GM23248 (cell line): Measurements from ENCODE around the gene NCKIPSD. TPM values are rescaled to one million over a fixed set of nuclear protein-coding genes. Genes with fewer than 3 reads are reported as not detected.
A peak's percentile ranks its signal among the peaks of the same experiment; 100 is the strongest.

ENCODE experiments used
- DNase-seq: peaks from one replicate; pipeline ENCODE4 v3.0.0-alpha.2; 2015
- H2AFZ ChIP-seq: fragments of 200-600 bp; sonication (generic); 2 replicates; pipeline ENCODE4 v1.6.1; 2016; ENCODE audit warnings: antibody characterized with exemption
- H3F3A ChIP-seq: fragments of 200-600 bp; sonication (generic); 2 replicates; pipeline ENCODE4 v1.6.1; 2016; ENCODE audit warnings: mild to moderate bottlenecking, antibody characterized with exemption, mixed run types; ENCODE audit not compliant: insufficient read depth
- H3K27ac ChIP-seq: fragments of 200-600 bp; sonication (generic); 2 replicates; pipeline ENCODE4 v1.5.1; 2016; ENCODE audit warnings: mild to moderate bottlenecking
- H3K27me3 ChIP-seq: fragments of 200-600 bp; sonication (generic); replicated peaks from 2 replicates; pipeline ENCODE4 v1.6.1; 2016; ENCODE audit warnings: mild to moderate bottlenecking; ENCODE audit not compliant: insufficient read depth
- H3K36me3 ChIP-seq: fragments of 200-600 bp; sonication (generic); 2 replicates; pipeline ENCODE4 v1.6.1; 2016; ENCODE audit warnings: low read depth, mild to moderate bottlenecking
- H3K4me1 ChIP-seq: fragments of 200-600 bp; sonication (generic); 2 replicates; pipeline ENCODE4 v1.6.1; 2016; ENCODE audit warnings: mild to moderate bottlenecking; ENCODE audit not compliant: insufficient read depth
- H3K4me2 ChIP-seq: fragments of 200-600 bp; sonication (generic); one replicate; pipeline ENCODE4 v1.6.1; 2016; ENCODE audit warnings: mild to moderate bottlenecking; ENCODE audit not compliant: unreplicated experiment
- H3K4me3 ChIP-seq: fragments of 200-600 bp; sonication (generic); 2 replicates; pipeline ENCODE4 v1.5.1; 2016; ENCODE audit warnings: mild to moderate bottlenecking
- H3K79me2 ChIP-seq: fragments of 200-600 bp; sonication (generic); 2 replicates; pipeline ENCODE4 v1.6.1; 2016; ENCODE audit warnings: mild to moderate bottlenecking; ENCODE audit not compliant: insufficient read depth
- H3K9ac ChIP-seq: fragments of 200-600 bp; sonication (generic); 2 replicates; pipeline ENCODE4 v1.6.1; 2016; ENCODE audit warnings: mild to moderate bottlenecking
- H3K9me2 ChIP-seq: fragments of 200-600 bp; sonication (generic); 2 replicates; pipeline ENCODE4 v1.6.1; 2016; ENCODE audit warnings: mixed run types, mild to moderate bottlenecking, moderate library complexity; ENCODE audit not compliant: insufficient read depth
- H3K9me3 ChIP-seq: fragments of 200-600 bp; sonication (generic); one replicate; pipeline ENCODE4 v1.6.1; 2017; ENCODE audit warnings: low read depth
- H4K20me1 ChIP-seq: fragments of 200-600 bp; sonication (generic); 2 replicates; pipeline ENCODE4 v1.6.0; 2016; ENCODE audit not compliant: insufficient read depth
- EZH2 ChIP-seq: fragments of 200-600 bp; sonication (generic); IDR thresholded peaks from 2 replicates; pipeline ENCODE4 v1.6.1; 2018; ENCODE audit warnings: antibody characterized with exemption, mild to moderate bottlenecking; ENCODE audit not compliant: insufficient read depth, poor library complexity, severe bottlenecking
- EZH2phosphoT487 ChIP-seq: fragments of 200-600 bp; sonication (generic); IDR thresholded peaks from 2 replicates; pipeline ENCODE4 v1.6.1; 2018; ENCODE audit warnings: antibody characterized with exemption, moderate library complexity, mild to moderate bottlenecking, low read depth; ENCODE audit not compliant: insufficient read depth
- WGBS, 2 experiments: methylation state at CpG; one replicate each; pipeline ENCODE4 v1.1.6; 2015 to 2017; ENCODE audit warnings: low lambda C conversion rate in 2 of 2, low coverage in 1 of 2; ENCODE audit errors: missing lambda C conversion rate in 2 of 2; 5-methylcytosine and 5-hydroxymethylcytosine counted together
- in situ Hi-C: fragments of 300-500 bp; cut with MboI; formaldehyde crosslinking; loops from 2 replicates; pipeline ENCODE4 v1.15.0; 2020
- polyA plus RNA-seq: library from polyadenylated mRNA; unstranded; fragments of >200 nt; fragmentation: Nextera tagmentation; extraction: Ambion mirVana; gene quantifications from 2 replicates; pipeline ENCODE4 v1.2.1, GENCODE V29; 2016
- total RNA-seq: library from RNA; depleted of rRNA; stranded (reverse); fragments of >200 nt; shearing (Covaris generic); gene quantifications from 2 replicates; pipeline ENCODE4 v1.2.3, GENCODE V29; 2014

The NCKIPSD gene
- total and polyA plus RNA-seq, 2 experiments from 2014 or later: 20.6 to 32.5 TPM

DNA sequence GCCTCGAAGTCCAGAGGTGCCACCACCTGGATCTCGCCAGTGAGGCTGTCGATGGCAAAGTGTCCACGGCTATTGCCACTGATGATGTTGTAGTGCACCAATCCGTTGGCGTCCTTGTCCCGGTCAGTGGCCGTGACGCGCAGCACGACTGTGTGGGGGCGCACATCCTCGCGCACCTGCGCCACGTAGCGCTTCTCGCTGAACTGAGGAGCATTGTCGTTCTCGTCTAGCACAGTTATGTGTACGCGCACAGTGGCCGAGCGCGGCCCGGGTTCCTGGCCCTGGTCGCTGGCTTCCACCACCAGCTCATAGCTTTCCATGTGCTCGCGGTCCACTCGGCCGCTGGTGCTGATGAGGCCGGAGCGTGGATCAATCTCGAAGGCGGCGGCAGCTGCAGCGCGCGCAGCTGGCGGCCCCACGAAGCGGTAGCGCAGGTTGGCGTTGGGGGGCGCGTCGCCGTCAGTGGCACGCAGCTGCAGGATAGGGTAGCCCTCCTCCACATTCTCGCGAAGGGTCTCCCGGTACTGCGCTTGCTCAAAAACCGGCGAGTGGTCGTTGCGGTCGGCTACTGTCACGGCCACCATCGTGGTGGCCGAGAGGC is 24.8 kb downstream of the NCKIPSD start:
- Histone ChIP-seq H3K4me3 (no peak overlapping the region), H3F3A (peaks cover 10% of the 10 kb centered on the region; the same call in 1 of the 2 replicates), H3K27ac (no peak overlapping the region), H3K9me3 (no peaks in the 10 kb centered on the region), H3K4me2 (no peak overlapping the region), H3K4me1 (no peaks in the 10 kb centered on the region), H3K36me3 (no peaks in the 10 kb centered on the region), H3K9ac (no peak overlapping the region), H4K20me1 (no peaks in the 10 kb centered on the region), H3K79me2 (no peaks in the 10 kb centered on the region), H3K27me3 (no peaks in the 10 kb centered on the region), H2AFZ (no peak overlapping the region), H3K9me2 (no peaks in the 10 kb centered on the region)
- no peak for DNase-seq
- in situ Hi-C loops: no loop called here
- TF ChIP-seq EZH2phosphoT487 (no peak), EZH2 (no peak)
- 82 to 85% methylated on average over 59 to 60 of the region's 61 CpGs for WGBS, 2 experiments

DNA sequence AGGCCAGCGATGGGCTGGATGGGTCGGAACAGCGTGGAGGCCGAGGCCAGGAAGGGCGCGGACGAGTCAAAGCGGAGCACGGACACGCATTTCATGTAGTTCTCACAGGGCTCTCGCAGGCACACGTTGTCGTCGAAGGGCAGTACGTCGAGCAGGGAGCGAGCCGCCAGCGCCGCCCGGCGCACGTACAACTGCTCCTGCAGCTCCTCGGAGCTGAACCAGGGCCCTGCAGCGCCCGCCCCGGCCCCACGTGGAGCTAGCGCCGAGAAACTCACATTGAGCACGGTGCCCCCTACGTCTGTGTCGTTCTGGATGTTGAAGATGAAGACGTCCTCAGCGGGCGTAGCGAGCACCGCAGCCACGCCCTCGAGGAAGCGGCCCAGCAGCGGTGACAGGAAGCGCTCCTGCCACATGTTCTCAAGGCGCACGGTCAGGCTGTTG is 28.9 kb downstream of the NCKIPSD start:
- Histone ChIP-seq H3K9me3 (no peaks in the 10 kb centered on the region), H3K4me1 (no peaks in the 10 kb centered on the region), H3K9ac (no peak overlapping the region), H3K79me2 (no peaks in the 10 kb centered on the region), H4K20me1 (no peaks in the 10 kb centered on the region), H3K4me2 (peak overlapping the region; percentile 16), H2AFZ (peak overlapping the region; percentile 34; the same call in 1 of the 2 replicates), H3K27ac (no peak overlapping the region), H3K36me3 (no peaks in the 10 kb centered on the region), H3F3A (no peaks in the 10 kb centered on the region), H3K9me2 (no peaks in the 10 kb centered on the region), H3K27me3 (no peaks in the 10 kb centered on the region), H3K4me3 (0 out of 2 replicates have a peak overlapping the region, but pooled peaks have one; percentile 58)
- TF ChIP-seq EZH2: no peak
- TF ChIP-seq EZH2phosphoT487: no peak
- DNase-seq: no peak
- WGBS, 2 experiments: 80 to 85% methylated on average over 35 to 44 of the region's 45 CpGs
- in situ Hi-C loops: no loop called here

DNA sequence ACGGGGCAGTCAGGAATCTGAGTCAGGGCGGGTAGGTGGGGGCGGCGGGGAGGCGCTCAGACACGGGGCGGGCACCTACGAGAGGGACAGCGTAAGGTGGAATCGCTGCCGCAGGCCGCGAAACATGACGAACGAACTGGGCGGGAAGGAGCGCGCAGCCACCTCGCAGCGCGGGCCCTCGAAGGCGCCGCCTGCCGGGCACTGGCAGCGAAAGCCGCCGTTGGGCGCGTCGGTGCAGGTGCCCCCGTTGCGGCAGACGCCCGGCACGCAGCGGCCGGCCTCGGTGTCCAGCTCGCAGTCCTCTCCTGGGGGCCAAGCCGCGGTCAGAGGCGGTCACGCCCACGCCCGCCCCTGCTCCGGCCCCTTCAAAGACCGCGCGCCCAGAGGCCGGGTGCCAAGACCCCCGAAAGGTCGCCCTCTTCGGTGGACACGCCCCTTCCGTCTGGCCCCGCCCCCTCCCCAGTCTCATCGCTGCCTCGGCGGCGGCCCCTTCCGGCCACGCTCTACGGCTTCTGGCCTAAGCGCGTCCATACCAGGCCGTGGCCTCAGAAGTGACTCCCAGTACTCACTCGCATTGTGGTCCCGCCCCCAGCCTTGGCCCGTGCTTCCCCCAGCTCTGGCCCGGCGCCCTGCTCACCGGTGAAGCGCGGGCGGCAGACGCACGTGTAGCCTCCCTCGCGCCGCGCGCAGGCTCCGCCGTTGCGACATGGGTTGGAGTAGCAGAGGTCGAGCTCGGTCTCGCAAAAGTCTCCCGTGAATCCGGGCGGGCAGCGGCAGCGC is 29.5 kb downstream of the NCKIPSD start:
- peak overlapping the region; percentile 34; the same call in 1 of the 2 replicates for H2AFZ ChIP-seq
- peak; percentile 89 for DNase-seq
- in situ Hi-C loops: no loop called here

DNA sequence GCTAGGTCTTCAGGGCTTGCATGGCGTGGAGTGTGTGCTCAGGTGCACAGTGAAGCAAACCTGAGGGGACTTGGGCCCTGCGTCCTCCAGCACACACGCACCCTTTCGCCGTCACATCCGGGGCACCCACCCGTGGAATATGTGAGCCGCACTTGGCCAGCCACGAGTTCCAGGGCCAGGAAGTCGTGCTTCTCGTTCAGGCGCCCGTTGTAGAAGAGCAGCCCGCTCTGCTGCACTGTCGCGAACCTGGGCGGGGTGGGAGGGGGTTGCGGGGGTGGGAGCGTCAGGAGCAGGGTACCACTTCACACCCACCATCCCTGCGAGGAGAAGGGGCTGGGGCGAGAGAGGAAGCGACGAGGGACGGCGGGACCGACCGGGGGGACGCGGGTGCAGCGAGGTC is 30.1 kb downstream of the NCKIPSD start:
- H2AFZ ChIP-seq: 0 out of 2 replicates have a peak overlapping the region, but pooled peaks have one; percentile 34
- no peak overlapping the region for H3K27ac ChIP-seq
- peak; percentile 18 for DNase-seq
- TF ChIP-seq EZH2: no peak
- TF ChIP-seq EZH2phosphoT487: no peak
- H3K79me2 ChIP-seq: no peaks in the 10 kb centered on the region
- H3K9ac ChIP-seq: no peak overlapping the region
- no peaks in the 10 kb centered on the region for H3F3A ChIP-seq
- in situ Hi-C loops: no loop called here
- H3K4me2 ChIP-seq: peak overlapping the region; percentile 16
- H3K4me1 ChIP-seq: no peaks in the 10 kb centered on the region
- H3K9me3 ChIP-seq: no peaks in the 10 kb centered on the region
- no peaks in the 10 kb centered on the region for H3K36me3 ChIP-seq
- WGBS, 2 experiments: 17 to 18% methylated on average over 17 to 30 of the region's 30 CpGs
- H4K20me1 ChIP-seq: no peaks in the 10 kb centered on the region
- H3K9me2 ChIP-seq: no peaks in the 10 kb centered on the region
- peak overlapping the region; percentile 58 for H3K4me3 ChIP-seq
- no peaks in the 10 kb centered on the region for H3K27me3 ChIP-seq

More for the DNA sequence above, 29.5 kb downstream of the NCKIPSD start:
- Histone ChIP-seq H3F3A (no peaks in the 10 kb centered on the region), H3K9me3 (no peaks in the 10 kb centered on the region), H3K27ac (no peak overlapping the region), H3K9me2 (no peaks in the 10 kb centered on the region), H4K20me1 (no peaks in the 10 kb centered on the region), H3K36me3 (no peaks in the 10 kb centered on the region), H3K79me2 (no peaks in the 10 kb centered on the region), H3K4me3 (peak overlapping the region; percentile 58), H3K4me2 (peak overlapping the region; percentile 16), H3K4me1 (no peaks in the 10 kb centered on the region), H3K27me3 (no peaks in the 10 kb centered on the region), H3K9ac (no peak overlapping the region)
- TF ChIP-seq EZH2: no peak
- TF ChIP-seq EZH2phosphoT487: no peak
- 16 to 18% methylated on average over 46 to 57 of the region's 94 CpGs for WGBS, 2 experiments
